IPS-NIHi11 (cell line): ENCODE results near the gene MINK1.

Experiments used
- DNase-seq: peaks from one replicate; pipeline ENCODE4 v3.0.0; 2012; ENCODE audit warnings: mixed read lengths, low spot score

MINK1 gene

GRCh38 chr17:4872786-4873185 lies 39.6 kb downstream of the MINK1 start:
- DNase-seq: no peak

- DNase-seq: no peak
Observed at GRCh38 chr17:4877089-4877488, 43.9 kb downstream of the MINK1 start.

DNA sequence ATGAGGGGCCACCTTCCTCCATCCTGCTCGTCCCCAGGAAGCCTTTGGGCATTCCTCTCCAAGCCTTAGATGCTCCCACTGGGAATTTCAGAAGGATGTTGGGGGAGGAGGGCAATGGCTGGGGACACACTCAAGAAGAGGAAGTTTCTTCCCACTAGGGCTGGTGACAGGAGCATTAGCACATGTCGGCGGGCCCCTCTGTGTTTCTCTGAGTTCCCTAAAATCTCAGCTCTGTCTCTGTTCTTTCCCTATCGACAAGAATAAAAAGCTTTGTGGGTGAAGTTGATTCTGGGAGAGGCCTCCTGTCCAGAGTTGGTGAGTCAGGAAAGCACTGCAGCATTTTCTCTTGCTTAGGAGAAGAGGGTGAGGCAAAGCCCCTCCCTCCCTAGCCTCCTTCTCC lies 46.5 kb downstream of the MINK1 start:
- DNase-seq: no peak

DNA sequence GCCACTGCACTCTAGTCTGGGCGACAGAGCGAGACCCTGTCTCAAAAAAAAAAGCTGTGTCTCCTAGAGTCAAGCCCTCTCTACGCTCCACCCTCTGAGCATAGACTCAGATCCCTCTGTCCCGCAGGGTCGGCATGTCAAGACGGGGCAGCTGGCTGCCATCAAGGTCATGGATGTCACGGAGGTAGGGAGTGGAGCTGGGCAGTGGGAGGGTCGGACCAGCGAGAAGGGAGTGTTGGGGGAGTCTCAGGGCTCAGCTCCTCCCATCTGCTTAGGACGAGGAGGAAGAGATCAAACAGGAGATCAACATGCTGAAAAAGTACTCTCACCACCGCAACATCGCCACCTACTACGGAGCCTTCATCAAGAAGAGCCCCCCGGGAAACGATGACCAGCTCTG lies 47.7 kb downstream of the MINK1 start:
- DNase-seq: no peak

DNA sequence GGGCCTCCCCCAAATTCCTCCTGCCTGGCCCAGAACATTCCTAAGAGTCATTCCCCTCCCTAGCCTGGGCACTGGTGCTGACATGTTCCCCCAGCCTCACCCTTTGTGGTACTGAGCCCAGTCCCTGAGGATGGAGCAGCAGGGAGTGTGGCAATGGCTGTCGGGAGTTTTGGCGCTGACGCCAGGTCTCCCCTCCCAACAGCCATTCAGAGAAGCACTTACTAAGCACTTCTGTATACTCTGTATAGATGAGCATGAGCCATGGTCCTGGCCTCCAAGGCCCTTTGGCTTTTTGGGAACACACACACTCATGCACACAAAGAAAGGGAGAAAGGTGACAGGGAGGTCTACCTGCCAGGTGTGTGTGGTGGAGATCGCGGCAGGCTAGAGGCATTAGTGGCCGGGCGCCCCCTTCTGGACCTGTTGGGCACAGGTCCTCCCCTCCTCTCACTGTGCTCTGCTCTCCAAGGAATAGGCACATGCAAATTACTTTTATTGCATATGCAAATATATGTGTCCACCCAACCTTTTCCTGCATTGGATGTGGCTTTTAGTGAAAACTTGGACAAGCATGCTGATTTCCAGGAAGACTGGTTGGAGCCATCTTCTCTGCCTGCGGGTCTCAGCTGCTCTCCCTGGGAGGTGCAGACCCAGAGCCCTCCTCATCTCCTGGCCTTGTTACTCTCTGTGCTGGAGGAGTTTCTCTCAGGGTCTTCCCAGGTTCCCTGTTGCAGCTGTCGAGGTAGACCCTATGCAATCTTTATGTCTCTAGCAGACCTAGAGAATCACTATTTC lies 48.8 kb downstream of the MINK1 start:
- DNase-seq: peak; percentile 85

DNA sequence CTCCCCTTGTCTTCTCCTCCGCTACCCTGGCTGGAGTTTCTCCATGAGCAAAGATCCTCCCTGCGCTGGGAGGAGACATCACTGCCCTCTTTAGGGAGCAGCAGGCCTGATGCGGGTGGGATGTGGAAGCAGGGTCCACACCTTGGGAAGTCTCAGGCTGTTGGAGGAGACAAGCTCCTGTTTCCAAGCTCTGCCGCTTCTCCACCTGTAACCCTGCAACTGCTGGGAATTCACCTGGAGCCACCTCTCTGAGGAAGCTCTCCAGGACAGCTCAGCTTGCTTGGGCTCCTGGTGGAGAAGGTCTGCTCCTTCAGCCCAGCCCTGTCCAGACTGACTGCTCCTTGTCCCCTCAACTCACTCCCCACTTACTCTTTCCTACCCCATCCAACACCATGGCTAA lies 51.3 kb downstream of the MINK1 start:
- no peak for DNase-seq

DNA sequence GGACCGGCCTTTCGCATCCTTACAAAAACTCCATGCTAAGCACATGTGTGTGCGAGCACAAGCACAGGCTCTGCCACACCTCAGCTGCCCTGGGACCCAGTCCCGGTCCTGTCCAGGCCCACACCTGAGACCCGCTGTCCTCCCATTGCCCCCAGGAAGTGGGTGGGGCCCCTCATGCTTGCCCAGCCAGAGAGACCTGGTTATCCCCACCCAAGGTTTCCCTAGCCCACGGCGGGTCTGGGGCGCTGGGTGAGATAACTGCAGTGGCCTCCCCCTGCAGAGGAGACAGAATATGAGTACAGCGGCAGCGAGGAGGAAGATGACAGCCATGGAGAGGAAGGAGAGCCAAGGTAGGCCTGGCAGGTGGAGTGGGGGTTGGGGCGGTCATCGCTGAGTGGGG lies 53.7 kb downstream of the MINK1 start:
- no peak for DNase-seq

DNA sequence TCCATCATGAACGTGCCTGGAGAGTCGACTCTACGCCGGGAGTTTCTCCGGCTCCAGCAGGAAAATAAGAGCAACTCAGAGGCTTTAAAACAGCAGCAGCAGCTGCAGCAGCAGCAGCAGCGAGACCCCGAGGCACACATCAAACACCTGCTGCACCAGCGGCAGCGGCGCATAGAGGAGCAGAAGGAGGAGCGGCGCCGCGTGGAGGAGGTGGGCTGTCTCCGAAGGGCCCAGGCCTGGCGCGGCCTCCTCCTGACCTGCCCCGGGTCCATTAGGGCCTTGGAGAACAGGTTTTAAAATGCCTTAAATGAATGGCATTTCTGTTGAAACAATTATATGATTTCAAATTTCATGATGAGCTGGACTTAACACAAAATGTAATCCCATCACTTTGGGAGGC lies 54.4 kb downstream of the MINK1 start:
- no peak for DNase-seq

GRCh38 chr17:4891411-4892410 lies 58.6 kb downstream of the MINK1 start:
- peak; percentile 5 for DNase-seq

DNA sequence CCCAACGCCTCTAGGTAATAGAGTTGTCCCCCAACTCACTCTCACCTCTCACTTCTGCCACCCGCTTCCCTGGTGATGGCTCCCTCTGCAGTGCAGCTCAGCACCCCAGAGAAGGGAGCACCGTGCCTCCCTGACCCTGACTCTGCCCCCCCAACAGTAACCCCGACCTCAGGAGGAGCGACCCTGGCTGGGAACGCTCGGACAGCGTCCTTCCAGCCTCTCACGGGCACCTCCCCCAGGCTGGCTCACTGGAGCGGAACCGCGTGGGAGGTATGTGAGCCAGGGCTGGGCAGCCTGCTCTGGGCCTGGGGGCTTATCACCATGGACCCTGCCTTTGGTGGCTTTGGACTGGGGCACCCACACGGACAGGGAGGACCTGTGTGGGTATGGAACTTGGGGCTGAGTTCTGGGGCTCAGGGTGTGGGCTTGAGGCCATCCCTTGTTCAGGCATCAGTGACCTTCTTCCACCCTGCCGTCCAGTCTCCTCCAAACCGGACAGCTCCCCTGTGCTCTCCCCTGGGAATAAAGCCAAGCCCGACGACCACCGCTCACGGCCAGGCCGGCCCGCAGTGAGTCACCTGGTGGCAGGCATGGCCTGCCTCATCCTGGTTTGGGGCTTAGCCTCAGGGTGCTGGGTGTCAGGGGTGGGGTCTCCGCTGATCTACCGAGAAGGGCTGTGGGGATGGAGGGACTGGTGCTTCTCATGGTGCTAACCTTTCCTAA lies 59.5 kb downstream of the MINK1 start:
- peak; percentile 9 for DNase-seq

- DNase-seq: peak; percentile 6
Observed at GRCh38 chr17:4893272-4893671, 60.1 kb downstream of the MINK1 start.

GRCh38 chr17:4893721-4894560 lies 60.8 kb downstream of the MINK1 start:
- DNase-seq: peak; percentile 3

GRCh38 chr17:4895121-4895520 lies 62.0 kb downstream of the MINK1 start:
- DNase-seq: no peak

DNA sequence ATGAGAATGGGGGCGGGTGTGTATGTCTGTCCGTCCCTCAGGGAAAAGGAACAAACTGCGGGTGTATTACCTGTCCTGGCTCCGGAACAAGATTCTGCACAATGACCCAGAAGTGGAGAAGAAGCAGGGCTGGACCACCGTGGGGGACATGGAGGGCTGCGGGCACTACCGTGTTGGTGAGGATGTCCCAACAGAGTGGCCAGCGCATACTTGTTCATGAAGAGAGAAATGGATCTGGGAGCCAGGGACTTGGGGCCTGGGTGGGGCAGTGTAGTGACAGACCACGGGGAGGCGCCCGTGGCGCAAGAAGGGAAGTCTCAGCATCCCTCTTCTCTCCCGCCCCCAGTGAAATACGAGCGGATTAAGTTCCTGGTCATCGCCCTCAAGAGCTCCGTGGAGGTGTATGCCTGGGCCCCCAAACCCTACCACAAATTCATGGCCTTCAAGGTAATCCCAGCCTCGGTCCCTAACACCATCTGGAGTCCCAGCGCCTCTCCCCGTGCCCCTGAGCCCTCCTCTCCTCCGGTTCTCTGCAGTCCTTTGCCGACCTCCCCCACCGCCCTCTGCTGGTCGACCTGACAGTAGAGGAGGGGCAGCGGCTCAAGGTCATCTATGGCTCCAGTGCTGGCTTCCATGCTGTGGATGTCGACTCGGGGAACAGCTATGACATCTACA lies 62.7 kb downstream of the MINK1 start:
- peak; percentile 75 for DNase-seq

GRCh38 chr17:4896332-4897197 lies 63.4 kb downstream of the MINK1 start:
- no peak for DNase-seq

DNA sequence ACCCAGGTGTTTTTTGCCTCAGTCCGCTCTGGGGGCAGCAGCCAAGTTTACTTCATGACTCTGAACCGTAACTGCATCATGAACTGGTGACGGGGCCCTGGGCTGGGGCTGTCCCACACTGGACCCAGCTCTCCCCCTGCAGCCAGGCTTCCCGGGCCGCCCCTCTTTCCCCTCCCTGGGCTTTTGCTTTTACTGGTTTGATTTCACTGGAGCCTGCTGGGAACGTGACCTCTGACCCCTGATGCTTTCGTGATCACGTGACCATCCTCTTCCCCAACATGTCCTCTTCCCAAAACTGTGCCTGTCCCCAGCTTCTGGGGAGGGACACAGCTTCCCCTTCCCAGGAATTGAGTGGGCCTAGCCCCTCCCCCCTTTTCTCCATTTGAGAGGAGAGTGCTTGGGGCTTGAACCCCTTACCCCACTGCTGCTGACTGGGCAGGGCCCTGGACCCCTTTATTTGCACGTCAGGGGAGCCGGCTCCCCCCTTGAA lies 64.1 kb downstream of the MINK1 start:
- DNase-seq: no peak

DNA sequence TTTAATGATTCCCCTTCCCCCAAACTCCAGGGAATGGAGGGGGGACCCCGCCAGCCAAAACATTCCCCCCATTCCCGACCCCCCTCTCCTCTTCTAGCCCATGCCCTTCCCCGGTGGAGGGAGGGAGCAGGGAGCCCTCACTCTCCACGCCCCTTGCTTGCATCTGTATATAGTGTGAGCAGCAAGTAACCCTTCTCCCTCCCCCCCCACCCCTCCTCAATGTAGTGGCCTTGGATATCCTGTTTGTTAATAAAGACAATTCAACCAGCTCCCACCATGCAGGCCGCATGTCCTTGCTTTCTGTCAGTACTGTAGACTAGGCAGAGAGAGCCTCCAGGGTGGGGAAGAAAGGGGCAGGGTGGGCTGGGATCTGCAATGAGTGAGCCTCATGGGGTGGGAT lies 64.6 kb downstream of the MINK1 start:
- DNase-seq: no peak

- DNase-seq: no peak
Observed at GRCh38 chr17:4898351-4898750, 65.2 kb downstream of the MINK1 start.

DNA sequence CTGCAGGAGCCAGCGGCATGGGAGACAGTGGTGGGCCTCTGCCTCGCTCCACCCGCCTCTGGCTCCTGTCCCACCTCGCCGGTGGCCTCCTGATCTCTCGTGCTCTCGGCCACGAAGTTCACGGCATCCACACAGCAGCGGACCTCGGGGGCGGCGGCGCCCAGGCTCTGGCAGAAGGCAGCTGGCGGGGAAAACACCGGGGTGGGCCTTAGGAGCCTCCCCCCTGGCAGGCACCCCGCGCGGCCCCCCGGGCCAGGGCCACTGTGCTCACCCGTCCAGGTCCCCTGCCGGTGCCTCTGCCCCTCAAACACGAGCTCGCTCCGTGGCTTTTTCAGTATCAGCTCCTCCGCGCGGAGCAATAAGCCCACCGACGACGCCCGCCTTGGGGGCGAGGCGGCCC lies 65.8 kb downstream of the MINK1 start:
- DNase-seq: no peak
